ENCODE measurements around the gene FOXL2.
A peak's percentile ranks its signal among the peaks of the same experiment; 100 is the strongest.

FOXL2 gene

DNA sequence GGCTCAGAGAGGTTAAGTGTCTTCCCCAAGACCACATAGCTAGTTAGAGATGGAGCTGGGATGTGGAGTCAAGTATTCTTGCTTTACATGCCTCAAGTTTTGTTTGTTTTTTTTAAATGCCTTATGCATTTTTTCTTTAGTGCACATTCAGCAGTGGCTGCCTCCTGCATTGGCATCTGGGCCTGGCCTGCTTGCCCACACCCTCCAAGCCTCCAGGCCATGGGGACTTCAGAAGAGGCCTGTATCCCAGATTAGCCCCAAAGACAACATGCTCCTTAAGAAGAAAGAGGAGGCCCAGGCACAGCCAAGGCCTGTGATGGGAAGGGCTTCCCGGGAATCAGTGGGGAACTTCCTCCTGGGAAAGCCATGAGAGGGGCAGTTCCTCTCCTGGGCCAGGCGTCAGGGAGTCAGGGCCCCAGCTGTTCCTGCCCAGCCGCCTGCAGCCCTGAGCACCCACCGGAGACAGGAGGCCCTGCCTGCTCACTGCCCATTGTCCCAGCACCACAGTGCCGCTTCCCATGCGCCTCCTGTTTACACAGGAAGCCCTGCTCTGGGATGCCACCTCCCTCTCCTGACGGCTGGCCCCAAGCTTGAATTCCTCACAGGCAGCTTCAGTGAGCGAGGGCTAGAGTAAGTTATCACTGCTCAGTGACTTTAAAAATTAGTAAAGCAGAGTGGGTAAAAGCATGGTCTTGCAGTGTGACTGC is 16.1 kb upstream of the FOXL2 start:
- POLR2A ChIA-PET: no interaction called here
- no peak for TF ChIP-seq CTCF (IDR thresholded peaks at IDR 0.05; ENCODE audit: insufficient read depth, low read length, missing control alignments)
- no peak for DNase-seq (ENCODE audit: low read depth, low spot score)
- CTCF ChIA-PET: interaction anchor here (1.0 kb wide), 1 partner anchor 9 kb away, joined by 3 read pairs; no protein-coding TSS in a partner anchor
- H3K4me3 ChIP-seq (ENCODE audit: low read depth, low read length): no peak overlapping the region

- TF ChIP-seq CTCF (IDR thresholded peaks at IDR 0.05; ENCODE audit: insufficient read depth, low read length, missing control alignments): no peak
- CTCF ChIA-PET: interaction anchor here (1.0 to 2.0 kb wide), 4 partner anchors 15 to 37 kb away, joined by 3 to 9 read pairs (median 4); no protein-coding TSS in a partner anchor
- POLR2A ChIA-PET: no interaction called here
- H3K4me3 ChIP-seq (ENCODE audit: low read depth, low read length): no peak overlapping the region; the same call in 1 of the 2 replicates
- DNase-seq (ENCODE audit: low read depth, low spot score): no peak
These were observed 13.5 kb upstream of the FOXL2 start for GRCh38 chr3:138960417-138960852.

GRCh38 chr3:138950701-138951100 is 3.8 kb upstream of the FOXL2 start:
- ChIA-PET CTCF (interaction anchor here (1.0 to 5.9 kb wide), 4 partner anchors 10 to 161 kb away, joined by 3 to 42 read pairs (median 4); no protein-coding TSS in a partner anchor), POLR2A (interaction anchor here (0.9 kb wide), 1 partner anchor 401 kb away, joined by 3 read pairs; no protein-coding TSS in a partner anchor)
- H3K4me3 ChIP-seq (ENCODE audit: low read depth, low read length): no peak overlapping the region
- no peak for TF ChIP-seq CTCF (IDR thresholded peaks at IDR 0.05; ENCODE audit: insufficient read depth, low read length, missing control alignments)
- no peak for DNase-seq (ENCODE audit: low read depth, low spot score)

DNA sequence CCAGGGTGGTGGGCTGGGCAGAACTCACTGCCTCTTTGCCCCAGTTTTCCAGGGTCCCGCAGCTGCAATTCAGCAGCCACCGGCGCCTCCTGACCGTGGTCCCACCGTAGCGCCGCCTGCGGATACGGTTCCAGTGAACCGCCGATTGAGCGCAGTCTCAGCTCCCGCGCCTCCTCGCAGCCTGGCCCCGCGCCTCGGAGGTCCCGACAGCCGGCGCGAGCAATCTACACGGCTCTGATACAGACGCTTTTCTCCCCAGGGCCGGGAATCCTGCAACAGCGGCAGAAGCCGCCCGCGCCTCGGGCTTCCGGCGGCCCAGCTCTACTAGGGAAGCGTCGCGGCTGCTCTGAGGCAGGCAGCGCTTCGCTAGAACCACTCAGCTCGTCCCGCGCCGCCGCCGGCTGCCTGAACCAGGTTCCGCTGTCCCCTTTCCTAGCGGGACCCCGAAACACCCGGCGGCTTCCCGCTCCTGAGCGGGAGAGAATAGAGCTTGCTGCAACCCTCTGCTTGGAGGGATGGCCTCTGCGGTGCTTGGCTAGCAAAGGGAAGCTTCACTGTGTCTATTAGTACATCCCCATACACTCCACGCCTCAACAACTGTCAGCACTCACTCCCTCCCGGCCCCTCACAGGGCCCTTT is 3.2 kb upstream of the FOXL2 start:
- peak overlapping the region; percentile 42 for H3K4me3 ChIP-seq (ENCODE audit: low read depth, low read length)
- CTCF ChIA-PET: interaction anchor here (0.9 to 5.9 kb wide), 5 partner anchors 14 to 404 kb away, joined by 3 to 42 read pairs (median 3); no protein-coding TSS in a partner anchor
- POLR2A ChIA-PET: interaction anchor here (0.9 kb wide), 1 partner anchor 402 kb away, joined by 3 read pairs; no protein-coding TSS in a partner anchor
- no peak for TF ChIP-seq CTCF (IDR thresholded peaks at IDR 0.05; ENCODE audit: insufficient read depth, low read length, missing control alignments)
- no peak for DNase-seq (ENCODE audit: low read depth, low spot score)

GRCh38 chr3:138949445-138950005 is 2.6 kb upstream of the FOXL2 start:
- ChIA-PET CTCF (interaction anchor here (0.9 to 5.9 kb wide), 5 partner anchors 14 to 404 kb away, joined by 3 to 42 read pairs (median 3); no protein-coding TSS in a partner anchor), POLR2A (no interaction called here)
- DNase-seq (ENCODE audit: low read depth, low spot score): no peak
- peak overlapping the region; percentile 42; the same call in 1 of the 2 replicates for H3K4me3 ChIP-seq (ENCODE audit: low read depth, low read length)
- TF ChIP-seq CTCF (IDR thresholded peaks at IDR 0.05; ENCODE audit: insufficient read depth, low read length, missing control alignments): no peak

All from AG04449 (cell line).